Neural cell (in vitro differentiated cells): ENCODE data around the gene SLC2A13.

Source experiments
- RAD21 ChIP-seq: fragments of 450-650 bp; conservative IDR thresholded peaks from 2 replicates; pipeline ENCODE4 v1.6.1; 2014; ENCODE audit warnings: antibody characterized with exemption, mild to moderate bottlenecking, moderate library complexity
- TF ChIP-seq, protein P1 (sequence below): fragments of 450-650 bp; IDR thresholded peaks from 2 replicates; pipeline ENCODE4 v1.5.1; 2014; ENCODE audit warnings: antibody characterized with exemption, mild to moderate bottlenecking, moderate library complexity; ENCODE audit not compliant: poor library complexity, severe bottlenecking

DNA sequence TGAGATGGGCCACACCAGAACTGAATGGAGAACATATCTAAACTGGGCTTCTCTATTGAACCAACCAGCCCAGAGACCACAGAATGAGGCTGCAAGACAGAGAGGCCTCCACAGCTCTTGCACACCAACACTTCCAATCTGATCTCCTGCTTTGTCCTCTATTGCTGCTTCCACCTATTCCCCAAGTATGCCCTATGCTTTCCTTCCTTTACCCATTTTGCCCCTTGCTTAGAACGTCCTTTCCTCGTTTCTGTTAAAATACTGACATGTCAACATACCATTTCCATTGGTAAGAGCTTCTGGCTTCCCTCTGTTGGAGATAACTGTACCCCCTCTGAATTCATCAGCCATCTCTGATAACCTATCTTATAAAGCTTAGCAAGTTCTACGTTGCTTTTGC, 2.8 kb downstream of the SLC2A13 start:
- no peak for TF ChIP-seq RAD21
- TF ChIP-seq, protein P1, sequence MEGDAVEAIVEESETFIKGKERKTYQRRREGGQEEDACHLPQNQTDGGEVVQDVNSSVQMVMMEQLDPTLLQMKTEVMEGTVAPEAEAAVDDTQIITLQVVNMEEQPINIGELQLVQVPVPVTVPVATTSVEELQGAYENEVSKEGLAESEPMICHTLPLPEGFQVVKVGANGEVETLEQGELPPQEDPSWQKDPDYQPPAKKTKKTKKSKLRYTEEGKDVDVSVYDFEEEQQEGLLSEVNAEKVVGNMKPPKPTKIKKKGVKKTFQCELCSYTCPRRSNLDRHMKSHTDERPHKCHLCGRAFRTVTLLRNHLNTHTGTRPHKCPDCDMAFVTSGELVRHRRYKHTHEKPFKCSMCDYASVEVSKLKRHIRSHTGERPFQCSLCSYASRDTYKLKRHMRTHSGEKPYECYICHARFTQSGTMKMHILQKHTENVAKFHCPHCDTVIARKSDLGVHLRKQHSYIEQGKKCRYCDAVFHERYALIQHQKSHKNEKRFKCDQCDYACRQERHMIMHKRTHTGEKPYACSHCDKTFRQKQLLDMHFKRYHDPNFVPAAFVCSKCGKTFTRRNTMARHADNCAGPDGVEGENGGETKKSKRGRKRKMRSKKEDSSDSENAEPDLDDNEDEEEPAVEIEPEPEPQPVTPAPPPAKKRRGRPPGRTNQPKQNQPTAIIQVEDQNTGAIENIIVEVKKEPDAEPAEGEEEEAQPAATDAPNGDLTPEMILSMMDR, result no peak
